Stimulated activated CD4-positive, alpha-beta T cell treated with anti-CD3 and anti-CD28 coated beads, Interleukin-15, amount 100 ng/mL, for 24 hours (primary cell): Measurements from ENCODE around the gene RNF103.

Experiments used
- DNase-seq: peaks from one replicate; pipeline ENCODE4 v3.0.0-alpha.2; 2020

RNF103 gene

GRCh38 chr2:86562922-86563649 lies 60.6 kb downstream of the RNF103 start, which contains the start of gene CHMP3:
Gene CHMP3 (minus strand): TSS chr2:86563443. CDS start chr2:86563348, 95 bp downstream.
- peak; percentile 97 for DNase-seq

- DNase-seq: no peak
These were observed 61.2 kb downstream of the RNF103 start for GRCh38 chr2:86562485-86562921.

- no peak for DNase-seq
These were observed 65.8 kb downstream of the RNF103 start for GRCh38 chr2:86557836-86558235.

- no peak for DNase-seq
These were observed 67.2 kb downstream of the RNF103 start for GRCh38 chr2:86556508-86556907.
